GM19193 (cell line): Measurements from ENCODE around the gene NFATC2.

ENCODE experiments used
- POLR2A ChIP-seq: IDR thresholded peaks from 4 replicates; pipeline ENCODE4 v1.6.1; 2011; ENCODE audit not compliant: insufficient read depth, insufficient read length; ENCODE audit errors: extremely low read depth

NFATC2 gene

DNA sequence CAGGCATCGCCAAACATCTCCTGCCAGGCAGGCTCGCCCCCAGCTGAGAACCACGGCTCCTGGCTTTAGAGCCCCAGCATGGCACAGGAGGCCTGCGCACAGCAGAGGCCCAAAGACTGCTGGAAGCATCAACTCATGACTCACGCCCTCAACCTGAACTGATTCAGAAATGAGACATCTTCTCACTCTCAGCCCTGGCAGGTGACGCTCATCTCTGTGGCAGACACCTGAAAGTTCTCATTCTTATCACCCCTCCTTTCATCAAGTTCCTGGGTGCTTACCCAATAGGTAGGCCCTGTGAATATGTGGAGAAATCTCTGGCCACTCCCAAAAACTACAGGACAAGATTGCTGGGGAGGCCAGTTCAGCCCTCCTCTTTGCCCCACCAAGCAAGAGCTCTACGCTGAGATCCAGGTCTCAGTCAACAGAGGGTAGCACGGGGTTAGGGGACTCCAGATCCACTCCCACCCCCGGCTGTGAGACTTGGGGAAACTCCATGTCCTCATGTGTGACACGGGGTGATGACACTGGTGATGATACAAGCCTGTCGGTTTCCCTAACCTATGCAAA lies 11.3 kb downstream of the NFATC2 start:
- no peak for TF ChIP-seq POLR2A

DNA sequence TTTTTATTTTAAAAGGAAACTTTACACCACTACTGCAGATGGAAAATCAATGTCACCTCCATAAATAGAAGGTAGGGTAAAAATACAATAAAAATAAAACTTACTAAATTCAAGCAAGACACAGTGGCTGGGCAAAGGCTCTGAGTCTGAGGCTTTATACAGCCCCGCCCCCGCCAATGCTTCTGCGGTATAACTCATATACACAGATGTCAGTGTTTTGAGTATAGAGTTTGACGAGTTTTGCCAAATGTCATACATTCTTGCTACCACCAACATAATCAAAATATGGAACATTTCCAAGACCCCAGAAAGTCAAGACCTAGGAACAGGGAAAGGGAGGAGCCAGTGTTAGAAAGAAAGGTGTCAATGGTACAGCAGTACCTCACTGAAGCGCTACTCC lies 12.8 kb downstream of the NFATC2 start:
- TF ChIP-seq POLR2A: no peak

DNA sequence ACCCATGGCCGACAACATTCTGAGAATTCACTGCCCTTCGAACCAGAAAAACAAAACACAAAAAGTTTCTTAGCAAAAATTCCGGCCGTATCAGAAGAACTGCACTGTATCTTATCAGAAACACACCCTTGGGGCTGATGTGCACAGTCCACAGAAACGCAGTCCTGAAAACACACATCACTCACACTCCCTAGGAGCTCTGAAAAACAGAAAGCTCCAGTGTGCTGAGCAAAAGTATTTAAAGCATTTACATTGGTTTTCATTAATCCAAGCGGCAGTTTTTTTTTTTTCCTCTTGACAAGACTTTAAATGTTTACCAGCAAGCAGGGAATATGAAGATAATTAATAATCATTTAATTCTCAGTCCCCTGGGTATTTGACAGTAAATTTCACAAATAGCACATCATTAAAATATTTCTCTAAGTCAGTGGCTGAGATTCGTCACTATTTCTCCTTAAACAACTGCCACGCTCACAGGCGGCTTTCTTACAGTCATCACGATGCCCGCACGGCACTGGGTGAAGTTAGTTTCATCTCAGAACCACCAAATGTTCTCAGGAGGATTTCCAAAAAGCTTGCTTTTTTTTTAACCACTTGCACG lies 13.3 kb downstream of the NFATC2 start:
- no peak for TF ChIP-seq POLR2A

DNA sequence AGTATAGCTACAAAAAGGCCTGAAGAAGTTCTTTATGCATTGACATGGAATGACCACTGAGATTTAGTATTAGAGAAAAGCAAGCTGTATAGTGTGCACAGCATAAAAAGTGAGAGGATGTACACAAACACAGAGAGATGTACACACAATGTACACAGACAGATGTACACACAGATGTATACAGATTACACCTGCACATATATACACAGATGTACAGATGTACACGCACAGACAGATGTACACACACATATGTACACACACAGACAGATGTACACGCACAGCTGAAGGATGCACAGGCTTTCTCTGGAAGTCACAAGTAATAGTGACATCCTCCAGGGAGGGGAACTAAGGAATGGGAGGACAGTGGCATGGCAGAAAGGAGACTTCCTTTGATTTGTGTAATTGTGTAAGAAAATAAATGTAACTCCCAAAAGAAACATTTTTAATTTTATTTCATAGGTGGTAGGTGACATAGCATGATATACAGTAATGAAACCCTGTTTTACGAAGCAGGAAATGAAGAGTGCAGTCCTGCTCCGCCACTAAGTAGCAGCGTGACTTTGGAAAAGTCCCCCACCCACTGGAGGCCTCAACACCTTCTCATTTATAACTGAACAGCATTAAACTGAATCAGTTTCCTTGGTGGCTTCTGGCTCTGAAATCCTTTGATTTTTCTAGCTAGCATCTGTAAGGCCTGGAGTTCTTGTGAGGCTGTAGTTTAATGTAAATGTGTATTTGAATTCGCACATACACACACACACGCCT lies 14.1 kb downstream of the NFATC2 start:
- no peak for TF ChIP-seq POLR2A

DNA sequence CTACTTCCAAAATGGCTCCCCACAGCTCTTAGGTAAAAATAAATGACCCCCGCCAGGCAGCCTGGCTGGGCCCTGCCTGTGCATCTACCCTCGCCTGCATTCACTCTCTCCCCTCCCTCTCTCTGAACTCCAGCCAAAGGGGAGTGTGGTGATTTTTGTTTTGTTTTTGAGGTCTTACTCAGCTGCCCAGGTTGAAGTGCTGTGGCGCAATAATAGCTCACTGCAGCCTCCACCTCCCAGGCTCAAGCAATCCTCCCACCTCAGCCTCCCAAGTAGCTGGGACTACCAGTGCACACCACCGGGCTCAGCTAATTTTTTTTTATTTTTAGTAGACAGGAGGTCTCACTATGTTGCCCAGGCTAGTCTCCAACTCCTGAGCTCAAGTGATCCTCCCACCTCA lies 15.8 kb downstream of the NFATC2 start:
- TF ChIP-seq POLR2A: no peak

DNA sequence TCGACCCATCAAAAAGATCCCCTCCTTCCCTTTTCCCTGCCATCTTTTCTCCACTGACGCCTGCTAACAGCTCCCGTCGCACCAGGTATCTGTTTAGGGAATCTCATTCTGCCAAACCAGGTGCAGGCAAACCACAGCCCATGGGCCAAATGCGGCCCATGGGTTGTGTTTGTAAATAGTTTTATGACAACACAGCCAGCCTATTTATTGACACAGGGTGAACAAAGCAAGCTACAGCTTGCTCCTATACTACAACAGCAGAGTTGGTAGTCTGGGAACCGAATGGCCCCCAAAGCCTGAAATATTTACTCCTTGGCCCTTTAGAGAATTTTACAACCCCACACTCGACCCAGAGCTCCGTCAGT lies 16.4 kb downstream of the NFATC2 start:
- TF ChIP-seq POLR2A: no peak

DNA sequence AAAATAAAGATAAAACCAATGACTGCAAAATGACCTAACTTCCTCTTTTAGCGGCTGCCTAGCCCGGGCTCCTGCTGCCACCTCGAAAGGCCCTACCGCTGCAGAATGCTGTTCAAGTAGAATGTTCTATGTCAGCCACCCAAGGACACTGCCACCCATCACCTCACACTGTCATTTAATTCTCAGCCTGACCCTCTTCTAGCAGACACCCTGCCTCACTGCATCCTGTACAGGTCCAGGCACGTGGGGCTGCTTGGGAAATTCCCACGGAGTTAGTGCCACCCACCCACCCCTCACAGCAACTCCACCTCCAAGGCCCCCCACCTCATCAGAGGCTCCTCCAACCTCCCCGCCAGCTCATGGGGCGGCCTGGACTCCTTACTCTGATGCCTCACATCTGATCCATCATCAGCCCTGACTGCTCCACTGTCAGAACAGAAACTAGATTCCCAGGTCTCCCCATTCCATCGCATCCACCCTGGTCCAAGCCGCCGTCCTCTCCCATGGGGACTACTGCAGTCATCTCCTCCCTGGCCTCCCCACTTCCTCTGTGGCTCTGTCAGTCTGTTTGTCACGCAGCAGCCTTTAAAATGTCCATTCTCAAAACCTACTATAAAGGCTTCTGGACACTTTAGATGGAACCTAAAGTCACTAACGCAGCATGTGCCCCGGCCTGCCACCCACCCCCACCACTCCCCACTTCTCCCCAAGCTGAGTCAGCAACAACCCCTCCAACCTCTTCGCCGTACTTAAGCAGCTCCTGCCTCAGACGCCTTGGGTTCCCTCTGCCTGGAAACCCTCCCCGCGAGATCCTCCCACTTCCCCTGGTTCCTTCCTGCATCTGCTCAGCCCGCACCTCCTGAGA lies 17.0 kb downstream of the NFATC2 start:
- peak; percentile 18 for TF ChIP-seq POLR2A

DNA sequence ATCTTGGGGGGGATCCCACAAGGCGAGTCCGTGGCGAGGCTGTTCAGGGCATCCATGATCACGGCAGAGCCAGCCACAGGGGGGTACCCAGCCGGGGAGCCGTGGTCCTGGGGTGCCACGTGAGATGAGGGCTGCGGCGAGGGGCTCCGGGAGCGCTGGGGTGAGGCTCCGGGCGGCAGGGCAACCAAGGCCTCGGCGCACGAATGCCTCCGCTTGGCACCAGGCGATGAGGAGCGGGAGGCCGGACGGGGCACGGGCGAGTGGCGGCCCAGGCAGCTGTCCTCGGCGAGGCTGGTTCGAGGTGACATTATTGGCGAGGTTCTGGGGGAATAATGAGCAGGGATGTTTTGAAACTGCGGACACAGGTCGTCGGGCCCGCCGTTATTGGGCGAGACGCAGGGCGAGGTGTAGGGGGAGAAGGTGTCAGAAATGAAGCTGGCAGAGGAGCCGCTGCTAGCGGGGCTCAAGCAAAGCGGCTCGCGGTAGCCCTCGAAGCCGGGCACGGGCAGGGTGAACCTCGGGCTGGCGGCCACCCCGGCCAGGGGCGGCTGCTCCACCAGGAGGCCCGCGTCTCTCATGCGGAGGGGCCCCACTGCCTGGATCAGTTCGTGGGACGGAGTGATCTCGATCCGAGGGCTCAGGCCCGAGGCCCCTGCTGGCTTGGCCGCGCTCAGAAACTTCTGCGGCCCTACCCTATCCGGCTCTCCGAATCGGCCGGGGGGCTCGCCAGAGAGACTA lies 19.1 kb downstream of the NFATC2 start:
- TF ChIP-seq POLR2A: no peak

DNA sequence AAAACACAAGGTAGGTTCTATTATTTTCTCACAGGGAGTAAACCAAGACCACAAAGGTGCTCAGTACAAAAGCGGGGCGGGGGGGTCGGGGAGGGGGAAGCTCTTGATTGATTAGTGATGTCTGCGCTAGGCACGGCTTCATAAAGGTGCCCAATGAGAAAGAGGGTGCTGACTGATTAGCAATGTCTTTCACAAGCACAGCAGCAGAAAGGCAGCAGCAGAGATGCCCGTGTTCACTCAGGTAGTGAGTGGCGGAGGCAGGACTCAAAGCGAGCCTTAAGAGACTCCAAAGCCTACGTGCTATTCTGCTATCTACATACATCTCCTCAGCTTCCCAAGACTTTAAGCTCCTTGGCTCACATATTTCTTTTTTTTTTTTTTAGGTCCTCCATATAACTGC lies 20.3 kb downstream of the NFATC2 start:
- no peak for TF ChIP-seq POLR2A

DNA sequence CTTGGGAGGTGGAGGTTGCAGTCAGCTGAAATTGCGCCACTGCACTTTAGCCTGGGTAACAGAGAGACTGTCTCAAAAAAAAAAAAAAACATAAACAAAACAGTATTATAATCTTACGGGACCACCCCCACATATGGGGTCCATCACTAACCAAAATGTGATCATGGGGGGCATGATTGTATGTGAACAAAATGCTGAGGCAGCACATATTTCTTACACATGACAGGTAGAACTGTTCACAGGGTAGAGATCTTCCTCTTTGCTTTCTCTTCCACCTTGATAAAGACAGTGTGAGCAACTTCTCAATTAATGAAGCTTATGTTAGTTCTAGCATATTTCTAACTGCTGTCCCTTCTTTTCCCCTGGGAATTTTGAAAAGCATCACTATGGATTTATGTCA lies 24.7 kb downstream of the NFATC2 start:
- no peak for TF ChIP-seq POLR2A

DNA sequence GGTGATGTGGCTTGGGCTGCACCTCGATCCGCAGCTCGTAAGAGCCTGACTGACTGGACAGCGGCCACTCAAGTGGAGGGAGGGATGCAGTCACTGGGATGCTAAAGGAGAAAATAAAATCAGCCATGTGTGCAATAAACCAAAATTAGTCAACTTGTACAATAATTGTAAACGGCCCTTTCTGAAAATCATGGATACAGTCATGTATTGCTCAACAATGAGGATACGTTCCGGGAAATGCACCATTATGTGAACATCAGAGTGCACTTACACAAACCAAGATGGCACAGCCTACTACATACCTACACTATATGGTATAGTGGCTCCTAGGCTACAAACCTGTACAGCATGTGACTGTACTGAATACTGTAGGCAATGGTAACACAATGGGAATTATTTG lies 25.7 kb downstream of the NFATC2 start:
- TF ChIP-seq POLR2A: no peak

DNA sequence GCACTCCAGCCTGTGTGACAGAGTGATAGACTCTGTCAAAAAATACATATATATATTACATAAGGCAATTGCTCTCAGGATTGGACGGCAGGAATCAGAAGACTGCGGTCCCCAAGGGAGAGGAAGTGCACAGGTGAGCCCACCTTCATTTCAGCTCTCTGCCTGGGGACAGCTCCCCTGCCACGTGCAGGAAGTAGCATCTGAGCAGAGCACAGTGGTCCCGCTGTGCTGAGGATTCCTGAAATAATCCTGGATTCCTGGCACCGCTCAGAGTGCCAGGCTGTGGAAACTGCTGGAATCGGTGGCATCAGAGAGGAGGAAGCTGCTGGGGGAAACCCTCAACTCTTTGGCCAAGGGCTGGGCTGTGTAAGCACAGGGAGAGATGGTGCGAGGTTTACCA lies 27.7 kb downstream of the NFATC2 start:
- TF ChIP-seq POLR2A: no peak

DNA sequence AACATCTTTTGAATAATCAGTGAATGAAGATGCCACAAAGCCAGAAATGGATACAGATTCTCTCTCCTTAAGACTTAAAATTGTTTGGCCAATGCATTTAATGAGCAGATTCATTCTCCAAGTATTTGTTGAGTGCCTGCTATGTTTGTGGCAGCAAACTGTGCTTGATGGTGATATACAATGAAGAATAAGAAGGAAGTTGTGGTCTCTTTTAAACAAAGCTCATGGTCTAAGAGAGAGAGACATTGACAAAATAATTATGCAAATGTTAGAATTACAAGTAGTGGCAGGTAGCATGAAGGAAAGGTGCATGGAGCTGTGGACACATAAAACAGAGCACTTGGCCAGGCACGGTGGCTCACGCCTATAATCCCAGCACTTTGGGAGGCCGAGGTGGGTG lies 28.3 kb downstream of the NFATC2 start:
- no peak for TF ChIP-seq POLR2A

DNA sequence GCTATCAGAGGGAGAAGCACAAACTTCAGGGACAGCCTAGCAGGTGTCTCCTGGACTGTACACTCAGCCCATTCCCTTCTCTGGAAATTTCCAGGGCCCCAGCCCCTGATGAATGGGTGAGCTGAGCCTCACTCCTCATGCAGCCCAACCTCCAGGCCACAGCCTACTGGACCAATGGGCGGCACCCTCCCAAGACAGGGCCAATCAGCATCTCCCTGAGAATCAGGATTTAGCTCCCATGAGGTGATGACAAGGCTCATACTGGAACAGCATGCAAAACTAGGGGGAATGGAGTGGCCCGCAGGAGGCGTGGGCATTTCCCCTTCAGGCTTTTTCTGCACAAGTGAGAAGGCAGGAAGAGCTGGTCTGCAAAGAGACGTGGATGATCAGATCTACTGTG lies 29.0 kb downstream of the NFATC2 start:
- no peak for TF ChIP-seq POLR2A

DNA sequence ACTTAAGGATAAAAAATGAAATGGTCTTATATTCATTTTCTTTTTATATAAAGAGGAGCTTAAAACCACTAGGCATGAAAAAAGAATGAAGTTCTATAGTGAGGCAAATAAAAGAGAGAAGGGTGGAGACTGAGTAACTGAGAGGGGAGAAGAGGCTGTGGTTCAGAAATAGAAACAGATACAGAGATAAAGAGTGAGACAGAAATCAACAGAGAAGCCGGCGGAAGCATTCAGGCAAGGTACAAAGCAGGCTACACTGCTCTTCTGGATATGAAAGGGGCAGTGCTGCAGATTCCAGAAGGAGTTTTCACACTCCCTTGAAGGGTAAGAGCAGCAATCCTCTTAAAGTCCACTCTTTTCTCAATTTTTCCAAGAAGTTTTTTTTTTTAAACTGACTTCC lies 29.9 kb downstream of the NFATC2 start:
- no peak for TF ChIP-seq POLR2A
